Spinal cord (tissue), 10 donors: ENCODE results near the gene MAK. TPM values are rescaled to one million over a fixed set of nuclear protein-coding genes. Genes with fewer than 3 reads are reported as not detected.
"Not testable (repeated sequence)": the region's sequence is repeated elsewhere in the genome, so short reads cannot be mapped to it uniquely, and the experiment has no call there.

Experiments
- DNase-seq, 6 donors: peaks; one replicate each; pipeline versions ENCODE4 v3.0.0 to v3.0.0-alpha.2; 2013 to 2015; ENCODE audit warnings: low spot score in 6 of 6, low read depth in 4 of 6
- H3K27ac ChIP-seq: one replicate; pipeline ENCODE4 v1.5.1; 2013; ENCODE audit warnings: low read depth, low read length, control low read depth
- H3K27me3 ChIP-seq: one replicate; pipeline ENCODE4 v1.6.1; 2013; ENCODE audit warnings: low read length; ENCODE audit not compliant: control insufficient read depth, insufficient read depth
- H3K36me3 ChIP-seq: one replicate; pipeline ENCODE4 v1.6.1; 2013; ENCODE audit warnings: low read length; ENCODE audit not compliant: control insufficient read depth, insufficient read depth
- H3K4me1 ChIP-seq: one replicate; pipeline ENCODE4 v1.6.1; 2013; ENCODE audit warnings: low read length; ENCODE audit not compliant: control insufficient read depth, insufficient read depth
- H3K4me3 ChIP-seq: one replicate; pipeline ENCODE4 v1.5.1; 2013; ENCODE audit warnings: low read depth, low read length, control low read depth
- H3K9me3 ChIP-seq: one replicate; pipeline ENCODE4 v1.6.1; 2013; ENCODE audit warnings: low read length; ENCODE audit not compliant: control insufficient read depth, insufficient read depth
- WGBS: methylation state at CpG from one replicate; pipeline ENCODE4 v1.1.5; 2013; ENCODE audit warnings: missing lambda C conversion rate; ENCODE audit not compliant: insufficient coverage; 5-methylcytosine and 5-hydroxymethylcytosine counted together
- polyA plus RNA-seq, 2 donors: library from polyadenylated mRNA; unstranded; fragments of 120-200 nt; gene quantifications; one replicate each; pipeline ENCODE4 v1.2.1, GENCODE V29; 2013; ENCODE audit not compliant: insufficient read length in 2 of 2
- total RNA-seq, 2 donors: library from RNA; depleted of rRNA in 1 of 2; stranded (reverse); fragments of 120-200 nt in 1 of 2; fragments of >200 nt in 1 of 2; gene quantifications; one replicate each; pipeline versions ENCODE4 v1.2.3 to v1.2.4, GENCODE V29; 2013 to 2014
- donor health status: healthy.

The MAK gene
- total and polyA plus RNA-seq, 4 donors = 0.79 to 2.6 (median 2.2) TPM

- H3K9me3 ChIP-seq = no peaks in the 10 kb centered on the region
- 4% methylated on average over 11 of the region's 20 CpGs for WGBS
- peak overlapping the region; percentile 66 for H3K4me3 ChIP-seq
- no peaks in the 10 kb centered on the region for H3K36me3 ChIP-seq
- H3K27me3 ChIP-seq = peaks cover 41% of the 10 kb centered on the region
- peaks cover 15% of the 10 kb centered on the region for H3K4me1 ChIP-seq
- no peak overlapping the region for H3K27ac ChIP-seq
- DNase-seq = peak in 2 of 6 donors; percentile 38 to 43
Measured at GRCh38 chr6:10837009-10837621, 1.2 kb downstream of the MAK start.

GRCh38 chr6:10834823-10835222 lies 3.5 kb downstream of the MAK start:
- no peak for DNase-seq
- H3K36me3 ChIP-seq = no peaks in the 10 kb centered on the region
- peaks cover 41% of the 10 kb centered on the region for H3K27me3 ChIP-seq
- WGBS = 96% methylated on average over 11 of the region's 11 CpGs
- H3K27ac ChIP-seq = no peak overlapping the region
- no peak overlapping the region for H3K4me3 ChIP-seq
- peaks cover 15% of the 10 kb centered on the region for H3K4me1 ChIP-seq
- H3K9me3 ChIP-seq = no peaks in the 10 kb centered on the region

GRCh38 chr6:10831609-10832008 lies 6.7 kb downstream of the MAK start:
- WGBS = 100% methylated on average over 1 of the region's 2 CpGs
- DNase-seq = no peak
- Histone ChIP-seq H3K4me3 (no peak overlapping the region), H3K4me1 (no peaks in the 10 kb centered on the region), H3K9me3 (no peaks in the 10 kb centered on the region), H3K27me3 (peaks cover 22% of the 10 kb centered on the region), H3K27ac (no peak overlapping the region), H3K36me3 (no peaks in the 10 kb centered on the region)

- Histone ChIP-seq H3K36me3 (no peaks in the 10 kb centered on the region), H3K4me3 (no peak overlapping the region), H3K4me1 (no peaks in the 10 kb centered on the region), H3K27ac (no peak overlapping the region), H3K27me3 (no peaks in the 10 kb centered on the region), H3K9me3 (no peaks in the 10 kb centered on the region)
- 100% methylated on average over 1 of the region's 6 CpGs for WGBS
- DNase-seq = no peak
Measured at GRCh38 chr6:10824819-10825218, 13.5 kb downstream of the MAK start.

GRCh38 chr6:10824297-10824696 lies 14.0 kb downstream of the MAK start:
- H3K27ac ChIP-seq = no peak overlapping the region
- no peaks in the 10 kb centered on the region for H3K27me3 ChIP-seq
- H3K36me3 ChIP-seq = no peaks in the 10 kb centered on the region
- no peaks in the 10 kb centered on the region for H3K9me3 ChIP-seq
- no peak overlapping the region for H3K4me3 ChIP-seq
- DNase-seq = no peak
- WGBS = 97% methylated on average over 6 of the region's 8 CpGs
- no peaks in the 10 kb centered on the region for H3K4me1 ChIP-seq

GRCh38 chr6:10814176-10814575 lies 24.2 kb downstream of the MAK start:
- not testable (repeated sequence) for H3K4me3 ChIP-seq, H3K27me3 ChIP-seq, H3K9me3 ChIP-seq, H3K27ac ChIP-seq, H3K4me1 ChIP-seq, DNase-seq, H3K36me3 ChIP-seq
- 80% methylated on average over 2 of the region's 6 CpGs for WGBS

GRCh38 chr6:10809098-10809497 lies 29.2 kb downstream of the MAK start:
- Histone ChIP-seq H3K4me3 (no peak overlapping the region), H3K9me3 (no peaks in the 10 kb centered on the region), H3K27me3 (no peaks in the 10 kb centered on the region), H3K4me1 (no peaks in the 10 kb centered on the region), H3K27ac (no peak overlapping the region), H3K36me3 (no peaks in the 10 kb centered on the region)
- DNase-seq = no peak
- WGBS = 80% methylated on average over 1 of the region's 6 CpGs

- H3K4me3 ChIP-seq = no peak overlapping the region
- no peak for DNase-seq
- no peaks in the 10 kb centered on the region for H3K36me3 ChIP-seq
- H3K4me1 ChIP-seq = no peaks in the 10 kb centered on the region
- no peaks in the 10 kb centered on the region for H3K9me3 ChIP-seq
- no peak overlapping the region for H3K27ac ChIP-seq
- H3K27me3 ChIP-seq = no peaks in the 10 kb centered on the region
- WGBS = no CpG with 5 or more reads among the region's 4 CpGs
Measured at GRCh38 chr6:10808376-10808775, 30.0 kb downstream of the MAK start.

GRCh38 chr6:10801224-10801848 lies 37.0 kb downstream of the MAK start:
- Histone ChIP-seq H3K36me3 (no peaks in the 10 kb centered on the region), H3K4me3 (no peak overlapping the region), H3K9me3 (no peaks in the 10 kb centered on the region), H3K27me3 (no peaks in the 10 kb centered on the region), H3K4me1 (no peaks in the 10 kb centered on the region), H3K27ac (no peak overlapping the region)
- peak in 5 of 6 donors; percentile 31 to 90 (median 44) for DNase-seq
- WGBS = no CpG with 5 or more reads among the region's 2 CpGs

GRCh38 chr6:10800810-10801209 lies 37.5 kb downstream of the MAK start:
- WGBS = 83% methylated on average over 2 of the region's 3 CpGs
- Histone ChIP-seq H3K4me1 (no peaks in the 10 kb centered on the region), H3K27ac (no peak overlapping the region), H3K9me3 (no peaks in the 10 kb centered on the region), H3K36me3 (no peaks in the 10 kb centered on the region), H3K27me3 (no peaks in the 10 kb centered on the region), H3K4me3 (no peak overlapping the region)
- no peak for DNase-seq
